Inferior parietal cortex (tissue), 1 donor: Measurements from ENCODE around the gene CYP27C1.
"Not testable (repeated sequence)": the region's sequence is repeated elsewhere in the genome, so short reads cannot be mapped to it uniquely, and the experiment has no call there.

Experiments used
- DNase-seq: peaks from one replicate; pipeline ENCODE4 v3.0.0-alpha.2; 2016; ENCODE audit errors: extremely low spot score

CYP27C1 gene

DNA sequence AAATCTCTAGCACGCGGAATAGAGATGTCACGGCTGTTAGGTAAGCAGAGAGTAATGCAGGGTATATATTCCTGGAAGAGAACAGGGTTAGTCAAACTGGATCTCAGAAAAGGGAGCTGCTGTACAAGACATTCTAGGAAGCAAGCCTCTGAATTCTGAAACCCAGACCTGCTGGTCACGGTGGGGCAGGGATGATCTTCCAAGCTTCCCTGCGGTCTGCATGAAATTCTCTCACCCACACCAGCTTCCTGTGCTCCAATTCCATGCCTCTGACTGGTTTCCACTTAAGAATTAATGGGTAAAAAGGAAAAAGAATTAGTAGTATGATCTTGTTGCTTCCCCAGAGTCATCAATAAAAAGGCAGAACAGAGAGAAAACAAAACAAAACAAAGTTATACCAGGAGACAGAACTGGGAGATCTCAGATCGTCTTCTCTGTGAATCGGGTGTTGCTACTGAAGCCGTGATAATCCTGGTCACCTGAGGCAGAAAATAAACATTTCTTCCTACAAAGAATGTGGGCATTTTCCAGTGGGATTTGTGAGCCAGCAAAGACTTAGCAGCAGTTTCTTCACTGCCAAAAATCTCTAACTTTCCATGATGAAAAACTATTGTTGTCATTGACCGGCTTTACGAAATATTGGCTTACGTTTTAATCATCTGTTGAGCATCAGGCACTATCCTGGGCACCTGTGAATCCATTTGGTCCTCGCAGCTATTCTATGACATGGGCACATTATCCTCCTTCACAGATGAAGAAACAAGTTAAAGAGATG lies 5.3 kb upstream of the CYP27C1 start:
- DNase-seq = no peak

DNA sequence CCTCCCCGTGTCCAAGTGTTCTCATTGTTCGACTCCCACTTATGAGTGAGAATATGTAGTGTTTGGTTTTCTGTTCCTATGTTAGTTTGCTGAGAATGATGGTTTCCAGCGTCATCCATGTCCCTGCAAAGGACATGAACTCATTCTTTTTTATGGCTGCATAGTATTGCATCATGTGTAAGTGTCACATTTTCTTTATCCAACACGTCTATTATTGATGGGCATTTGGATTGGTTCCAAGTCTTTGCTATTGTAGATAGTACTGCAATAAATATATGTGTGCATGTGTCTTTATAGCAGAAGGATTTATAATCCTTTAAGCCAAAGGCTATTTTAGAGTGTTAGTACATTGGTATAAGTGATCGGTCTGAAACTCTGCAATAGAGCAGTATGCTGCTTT lies 4.0 kb upstream of the CYP27C1 start:
- not testable (repeated sequence) for DNase-seq

DNA sequence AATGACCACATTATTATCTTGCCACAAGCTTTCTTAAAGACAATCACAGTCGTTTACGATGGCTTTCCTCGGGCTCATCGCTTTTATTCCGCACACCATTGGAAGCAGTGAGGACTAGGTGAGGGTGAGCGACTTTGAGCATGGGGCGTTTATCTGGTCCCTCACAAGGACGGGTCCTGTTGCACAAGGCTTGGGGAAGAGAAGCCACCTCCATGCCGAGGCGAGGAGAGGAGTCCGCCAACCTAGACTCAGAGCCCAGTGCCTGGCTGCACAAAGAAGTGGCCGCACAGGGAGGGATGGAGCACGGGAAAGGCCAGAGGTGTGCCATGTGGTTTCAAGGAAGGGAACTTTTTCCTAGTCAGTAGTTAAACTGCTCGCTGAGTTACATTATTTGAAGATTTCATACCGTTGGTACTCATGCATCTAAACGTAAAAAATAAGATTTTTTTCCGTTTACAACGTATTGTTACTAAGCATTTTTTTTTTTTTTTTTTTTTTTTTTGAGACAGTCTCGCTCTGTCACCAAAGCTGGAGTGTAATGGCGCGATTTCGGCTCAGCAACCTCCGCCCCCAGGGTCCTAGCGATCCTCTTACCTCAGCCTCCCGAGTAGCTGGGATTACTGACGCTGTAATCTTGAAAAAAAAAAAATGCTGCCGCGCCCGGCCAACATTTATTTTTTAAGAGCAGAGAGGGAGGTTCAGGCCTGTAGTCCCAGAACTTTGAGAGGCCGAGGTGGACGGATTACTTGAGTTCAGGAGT lies 849 bp upstream of the CYP27C1 start:
- DNase-seq = no peak

DNA sequence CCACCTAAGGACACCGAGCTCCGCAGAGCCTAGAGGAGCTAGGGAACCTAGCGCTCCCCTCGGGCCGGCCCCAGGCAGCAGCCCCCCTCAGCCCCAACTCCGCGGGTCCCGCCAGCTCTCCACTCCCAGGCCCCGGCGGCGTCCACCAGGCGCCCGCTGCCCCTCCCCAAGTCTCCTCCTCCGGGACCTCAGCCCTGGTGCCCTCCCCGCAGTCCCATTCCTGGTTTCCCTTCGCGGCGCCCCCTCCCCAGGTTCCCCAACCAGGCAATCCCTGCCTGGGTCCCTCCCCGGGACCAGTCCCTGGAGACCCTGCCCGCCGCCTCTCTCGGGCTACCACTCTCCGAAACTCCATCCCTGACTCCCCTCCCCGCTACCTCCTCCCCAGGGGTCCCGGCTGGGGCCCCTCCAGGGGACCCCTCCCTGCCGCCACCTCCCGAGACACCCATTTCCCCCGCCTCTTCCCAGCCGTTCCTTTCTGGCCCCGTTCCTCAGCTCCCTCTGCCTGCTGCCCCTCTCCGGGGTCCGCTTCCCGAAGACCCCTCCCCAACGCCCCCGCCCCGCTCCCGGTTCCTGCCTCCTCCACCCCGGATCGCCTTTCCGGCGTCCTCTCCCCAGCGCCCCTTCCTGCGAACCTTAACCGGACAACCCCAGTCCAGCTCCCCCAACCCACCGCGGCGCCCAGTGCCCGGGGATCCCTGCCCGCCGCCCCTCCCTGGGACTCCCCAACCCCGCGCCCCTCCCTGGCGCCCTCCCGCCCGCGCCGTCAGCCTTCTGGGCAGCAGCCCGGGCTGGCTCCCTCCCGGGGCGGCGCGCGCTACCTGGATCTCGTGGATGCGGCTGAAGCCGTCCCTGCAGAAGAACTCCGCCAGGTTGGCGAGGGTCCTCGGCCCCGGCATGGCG lies 678 bp downstream of the CYP27C1 start:
- DNase-seq = no peak

DNA sequence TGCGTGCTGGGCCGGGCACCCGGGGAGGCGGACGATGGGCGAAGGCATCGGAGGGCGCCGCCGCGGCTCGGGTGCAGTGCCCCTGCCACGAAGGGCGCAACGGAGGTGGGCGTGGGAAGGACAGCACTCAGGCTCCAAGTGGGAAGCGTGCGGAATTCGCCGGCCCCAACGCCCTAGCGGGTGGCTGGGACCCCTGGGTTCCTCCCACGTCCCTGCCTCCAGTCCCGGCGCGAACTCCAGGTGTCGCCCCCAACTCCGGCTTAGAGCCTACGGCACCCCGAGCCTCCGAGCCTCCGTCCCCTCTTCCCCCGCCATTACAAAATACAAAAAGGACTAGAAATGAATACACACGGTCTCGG lies 1.3 kb downstream of the CYP27C1 start:
- no peak for DNase-seq

DNA sequence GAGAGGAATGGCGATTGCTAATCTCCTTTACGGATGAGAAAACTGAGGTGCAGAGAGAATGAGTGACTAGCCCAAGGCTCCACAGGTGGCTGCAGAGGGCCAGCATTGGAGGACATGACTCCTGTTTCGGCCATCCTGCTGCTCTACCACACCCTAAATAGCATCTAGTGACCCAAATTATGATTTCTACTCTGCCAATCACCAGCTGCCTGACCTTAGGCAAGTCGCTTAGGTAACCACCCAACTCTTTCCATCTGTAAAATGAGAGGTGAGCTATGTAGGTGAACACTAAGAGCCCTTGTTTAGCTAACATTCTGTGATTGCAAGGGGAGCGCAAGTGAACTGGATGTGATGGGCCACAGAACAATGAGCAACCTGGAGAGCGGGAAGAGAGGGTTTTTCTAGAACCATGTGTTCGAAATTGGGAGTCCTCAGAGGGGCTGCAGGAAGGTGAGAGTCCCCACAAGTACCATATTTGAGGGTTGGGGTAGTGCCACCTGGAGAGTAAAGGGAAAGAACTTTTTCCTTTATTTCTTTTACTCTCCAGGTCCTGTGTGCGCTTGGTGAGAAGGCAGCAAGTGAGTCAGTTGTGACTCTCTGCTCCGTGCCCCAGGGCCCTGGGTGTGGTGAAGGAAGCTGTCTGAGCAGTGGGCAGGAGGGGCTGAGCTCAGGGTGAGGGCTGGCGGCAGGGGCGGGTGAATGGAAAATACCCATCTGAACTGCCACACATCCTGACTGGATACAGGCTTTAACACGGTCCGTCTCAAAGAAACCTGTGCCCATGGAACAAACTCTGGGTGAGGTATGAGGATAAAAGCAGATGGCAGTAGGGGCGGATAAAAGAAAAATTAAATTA lies 2.4 kb downstream of the CYP27C1 start:
- DNase-seq = no peak

DNA sequence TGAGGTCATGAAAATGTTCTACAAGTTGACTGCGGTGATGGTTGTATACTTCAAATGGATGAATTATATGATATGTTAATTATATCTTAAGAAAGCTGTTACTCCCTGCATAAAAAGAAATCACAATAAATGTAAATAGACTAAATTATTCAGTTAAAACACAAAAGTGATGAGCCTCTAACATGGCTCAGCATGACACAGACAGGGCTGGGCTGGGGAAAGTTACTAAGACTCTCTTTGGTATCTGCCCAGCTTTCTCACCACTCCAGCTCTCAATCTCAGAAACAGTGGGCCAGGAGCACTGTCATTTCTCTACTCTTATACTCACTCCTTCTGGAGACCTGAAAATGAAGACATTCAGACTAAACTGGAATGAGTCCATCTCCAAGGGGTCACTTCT lies 3.5 kb downstream of the CYP27C1 start:
- no peak for DNase-seq

DNA sequence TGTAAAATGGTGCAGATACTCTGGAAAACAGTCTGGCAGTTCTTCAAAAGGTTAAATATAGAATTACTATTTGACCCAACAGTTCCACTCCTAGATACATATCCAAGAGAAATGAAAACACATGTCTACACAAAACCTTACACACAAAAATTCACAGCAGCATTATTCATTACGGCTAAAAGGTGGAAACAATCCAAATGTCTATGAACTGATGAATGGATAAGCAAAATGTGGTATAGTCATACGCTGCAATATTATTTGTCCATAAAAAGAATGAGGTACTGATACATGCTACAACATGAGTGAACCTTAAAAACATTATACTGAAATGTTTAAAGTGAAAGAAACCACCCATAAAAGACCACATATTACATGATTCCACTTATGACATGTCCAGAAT lies 4.0 kb downstream of the CYP27C1 start:
- no peak for DNase-seq

DNA sequence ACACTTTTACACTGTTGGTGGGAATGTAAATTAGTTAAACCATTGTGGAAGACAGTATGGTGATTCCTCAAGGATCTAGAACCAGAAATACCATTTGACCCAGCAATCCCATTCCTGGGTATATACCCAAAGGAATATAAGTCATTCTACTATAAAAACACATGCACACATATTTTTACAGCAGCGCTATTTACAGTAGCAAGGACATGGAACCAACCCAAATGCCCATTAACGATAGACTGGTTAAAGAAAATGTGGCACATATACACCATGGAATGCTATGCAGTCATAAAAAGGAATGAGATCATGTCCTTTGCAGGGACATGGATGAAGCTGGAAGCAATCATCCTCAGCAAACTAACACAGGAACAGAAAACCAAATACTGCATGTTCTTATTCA lies 5.9 kb downstream of the CYP27C1 start:
- not testable (repeated sequence) for DNase-seq

DNA sequence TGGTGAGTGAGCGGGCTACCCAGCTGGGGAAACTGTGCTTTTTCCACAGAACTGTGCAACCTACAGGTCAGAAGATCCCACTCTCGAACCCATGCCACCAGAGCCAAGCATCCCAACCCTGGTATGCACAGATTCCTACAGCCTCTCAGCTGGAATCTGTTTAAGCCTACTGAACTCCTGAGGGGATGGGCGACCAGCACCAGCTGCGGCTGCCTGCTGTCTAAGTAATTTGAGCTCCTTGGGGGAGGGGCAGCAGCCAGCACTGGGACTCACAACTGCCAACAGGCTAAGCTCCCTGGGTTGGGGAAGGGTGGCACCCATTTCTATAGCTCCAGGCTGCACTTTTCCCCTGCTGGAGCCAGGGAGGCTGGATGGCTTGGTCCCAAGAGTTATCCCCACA lies 11.8 kb downstream of the CYP27C1 start:
- no peak for DNase-seq

DNA sequence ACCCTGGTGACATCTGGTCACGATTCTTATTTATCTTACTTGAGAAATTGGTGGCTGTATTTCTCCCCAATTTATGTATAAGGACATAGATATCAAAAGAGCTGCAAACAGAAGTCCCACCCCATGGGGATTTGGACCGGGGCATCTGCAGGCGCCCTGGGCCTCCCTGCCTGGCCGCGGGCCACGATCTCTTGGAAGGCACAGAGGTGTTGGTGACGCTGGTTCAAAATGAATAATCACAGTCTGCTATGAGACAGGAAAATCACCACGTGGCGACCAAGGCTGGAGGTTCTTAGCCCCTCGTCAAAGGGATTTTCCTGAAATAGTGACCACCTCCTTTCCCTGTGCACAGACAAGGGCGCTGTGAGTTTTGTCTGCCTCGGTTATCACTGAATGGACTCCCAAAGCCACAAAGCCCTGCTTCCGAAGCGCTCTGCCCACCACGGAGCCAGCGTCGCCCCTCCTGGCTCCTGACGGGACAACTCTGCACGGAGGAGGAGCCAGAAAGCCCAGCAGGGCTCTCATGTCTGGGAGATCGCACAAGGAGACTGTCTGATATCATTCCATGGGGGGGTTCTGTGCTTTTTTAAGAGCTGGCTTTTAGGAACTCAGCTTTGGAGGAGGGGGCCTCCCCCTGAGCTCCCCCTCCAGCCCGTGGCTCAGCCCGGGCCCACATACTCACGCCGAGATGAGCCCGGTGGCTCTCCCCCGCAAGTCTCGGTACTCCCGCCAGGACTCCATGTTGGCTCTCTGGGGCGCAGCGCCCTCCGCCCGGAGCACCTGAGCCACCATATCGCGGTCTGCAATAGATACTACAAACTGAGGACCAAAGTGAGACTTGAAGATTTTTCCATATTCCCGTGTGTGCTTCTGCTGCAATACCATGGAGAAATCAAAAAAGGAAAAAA lies 14.6 kb downstream of the CYP27C1 start:
- no peak for DNase-seq

DNA sequence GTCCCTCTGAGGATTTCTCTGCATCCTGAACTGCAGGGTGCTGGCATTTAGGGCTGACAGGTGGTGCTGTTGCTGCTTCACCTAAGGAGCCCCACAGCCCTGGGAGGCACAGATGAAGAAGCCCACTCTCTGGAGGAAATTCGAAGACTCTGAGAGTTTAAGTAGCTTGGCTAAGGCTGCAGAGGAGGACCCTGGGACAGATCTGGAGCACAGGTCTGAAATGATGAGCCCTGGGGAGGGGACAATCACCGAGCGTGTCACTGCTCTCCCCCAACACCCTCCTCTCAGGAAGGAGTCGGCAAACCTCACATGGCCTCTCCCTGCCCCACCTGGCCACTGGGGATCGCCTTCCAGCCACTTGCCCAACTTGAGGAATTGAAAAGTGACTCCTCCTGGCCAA lies 18.6 kb downstream of the CYP27C1 start:
- DNase-seq = no peak

DNA sequence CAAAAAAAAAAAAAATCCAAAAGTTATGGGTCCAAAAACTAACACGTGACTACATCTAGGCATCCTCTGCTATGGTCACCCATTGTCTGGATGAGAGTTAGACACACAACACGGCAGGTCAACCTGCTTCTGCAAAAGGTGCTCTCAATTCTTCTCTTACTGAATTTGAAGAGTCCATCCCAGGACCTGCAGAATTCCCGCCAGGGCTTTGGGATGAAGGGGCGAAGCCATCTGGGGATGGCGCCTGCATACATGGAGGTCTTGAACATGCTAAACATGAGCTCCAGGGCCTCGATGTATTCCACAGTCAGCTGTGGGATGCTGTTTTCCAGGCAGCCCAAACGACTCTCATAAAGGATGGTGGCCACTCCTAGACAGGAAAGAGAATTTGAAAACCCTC lies 19.1 kb downstream of the CYP27C1 start:
- no peak for DNase-seq

DNA sequence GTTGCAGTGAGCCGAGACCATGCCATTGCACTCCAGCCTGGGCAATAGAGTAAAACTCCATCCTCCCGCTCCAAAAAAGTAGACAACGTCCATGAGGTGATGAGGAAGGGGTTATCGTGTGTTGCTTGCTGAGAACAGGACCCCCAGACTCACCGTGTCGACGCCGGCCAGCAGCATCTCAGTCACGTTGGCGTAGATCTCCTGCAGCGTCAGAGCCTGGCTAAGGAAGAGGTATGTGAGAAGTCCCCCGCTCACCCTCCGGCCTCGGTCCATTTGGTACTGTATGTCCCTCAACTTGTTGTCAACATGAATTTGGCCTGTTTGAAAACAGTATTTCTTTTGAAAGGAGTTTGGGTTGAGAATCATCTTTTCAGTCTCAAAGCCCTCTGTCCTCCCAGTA lies 20.9 kb downstream of the CYP27C1 start:
- no peak for DNase-seq

DNA sequence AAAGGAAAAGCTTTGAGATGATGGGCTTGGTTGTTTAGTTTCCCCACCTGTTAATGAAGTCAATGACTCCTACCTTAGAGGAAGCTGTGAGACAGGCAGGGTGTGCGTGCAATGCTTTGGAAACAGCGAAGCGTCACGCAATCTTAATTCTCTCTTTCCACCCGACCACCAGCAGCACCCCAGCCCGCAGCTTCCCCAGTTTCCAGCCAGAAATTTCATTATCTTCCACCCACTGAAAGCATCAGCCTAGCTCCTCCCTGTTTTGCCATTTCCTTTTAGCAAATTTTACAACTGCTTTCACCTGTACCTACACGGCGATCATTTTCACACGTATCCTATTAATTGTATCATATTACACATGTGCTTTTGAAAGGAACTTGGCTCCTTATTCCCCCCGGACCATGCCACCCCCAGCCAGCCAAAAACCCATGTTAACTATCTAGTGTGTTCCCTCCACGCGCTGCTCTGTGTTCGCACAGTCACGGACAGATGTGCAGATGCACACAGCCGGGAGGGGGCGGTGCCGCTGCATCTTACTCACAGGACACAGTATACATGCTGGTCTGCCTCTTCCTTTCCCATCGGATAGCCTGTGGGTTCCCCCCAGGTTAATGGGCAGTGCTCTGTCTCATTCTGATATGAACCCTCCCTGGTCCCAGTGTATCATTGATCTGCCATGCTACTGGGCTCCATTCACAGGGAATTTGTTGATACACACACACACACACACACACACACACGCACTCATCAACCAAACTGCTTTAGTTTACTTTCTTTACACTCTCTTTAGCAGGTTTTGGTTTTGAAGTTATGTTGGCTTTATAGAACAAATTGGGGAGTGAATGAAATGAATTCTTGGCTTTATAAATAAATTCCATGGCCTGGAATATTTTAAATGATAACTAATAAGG lies 22.4 kb downstream of the CYP27C1 start:
- no peak for DNase-seq

DNA sequence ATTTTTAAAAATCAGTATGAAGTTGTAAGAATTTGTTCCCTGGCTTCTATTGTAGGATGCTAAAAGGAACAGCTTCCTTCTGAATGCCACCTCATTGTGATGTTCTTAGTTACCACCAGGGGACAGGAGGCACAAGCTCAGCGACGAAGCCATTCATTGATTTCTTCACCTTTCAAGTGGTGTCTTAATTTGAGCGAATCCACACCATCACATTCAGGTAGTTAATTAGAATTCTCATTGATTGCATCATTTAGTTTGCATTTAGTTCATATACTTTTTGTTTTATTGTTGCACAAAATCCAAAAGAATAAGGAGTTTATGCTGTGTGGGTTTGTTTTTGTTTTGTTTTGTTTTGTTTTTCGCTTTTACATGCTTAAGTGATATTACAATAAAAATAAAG lies 23.1 kb downstream of the CYP27C1 start:
- no peak for DNase-seq

DNA sequence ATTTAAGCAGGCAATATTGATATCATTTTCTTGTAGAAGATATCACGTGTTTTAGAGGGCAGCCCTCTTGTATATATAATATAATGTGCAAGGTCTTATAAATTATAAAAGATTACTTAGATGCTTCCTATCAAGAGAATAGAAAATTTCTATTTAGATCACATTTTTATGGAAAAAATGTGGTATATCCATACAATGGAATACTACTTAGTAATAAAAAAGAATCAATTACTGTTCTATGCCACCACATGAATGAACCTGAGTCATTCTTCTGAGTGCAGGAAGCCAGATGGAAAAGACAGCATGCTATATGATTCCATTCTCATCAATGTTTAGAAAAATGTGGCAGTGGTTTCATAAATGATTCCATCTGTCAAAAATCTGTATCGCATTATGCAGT lies 23.6 kb downstream of the CYP27C1 start:
- no peak for DNase-seq

DNA sequence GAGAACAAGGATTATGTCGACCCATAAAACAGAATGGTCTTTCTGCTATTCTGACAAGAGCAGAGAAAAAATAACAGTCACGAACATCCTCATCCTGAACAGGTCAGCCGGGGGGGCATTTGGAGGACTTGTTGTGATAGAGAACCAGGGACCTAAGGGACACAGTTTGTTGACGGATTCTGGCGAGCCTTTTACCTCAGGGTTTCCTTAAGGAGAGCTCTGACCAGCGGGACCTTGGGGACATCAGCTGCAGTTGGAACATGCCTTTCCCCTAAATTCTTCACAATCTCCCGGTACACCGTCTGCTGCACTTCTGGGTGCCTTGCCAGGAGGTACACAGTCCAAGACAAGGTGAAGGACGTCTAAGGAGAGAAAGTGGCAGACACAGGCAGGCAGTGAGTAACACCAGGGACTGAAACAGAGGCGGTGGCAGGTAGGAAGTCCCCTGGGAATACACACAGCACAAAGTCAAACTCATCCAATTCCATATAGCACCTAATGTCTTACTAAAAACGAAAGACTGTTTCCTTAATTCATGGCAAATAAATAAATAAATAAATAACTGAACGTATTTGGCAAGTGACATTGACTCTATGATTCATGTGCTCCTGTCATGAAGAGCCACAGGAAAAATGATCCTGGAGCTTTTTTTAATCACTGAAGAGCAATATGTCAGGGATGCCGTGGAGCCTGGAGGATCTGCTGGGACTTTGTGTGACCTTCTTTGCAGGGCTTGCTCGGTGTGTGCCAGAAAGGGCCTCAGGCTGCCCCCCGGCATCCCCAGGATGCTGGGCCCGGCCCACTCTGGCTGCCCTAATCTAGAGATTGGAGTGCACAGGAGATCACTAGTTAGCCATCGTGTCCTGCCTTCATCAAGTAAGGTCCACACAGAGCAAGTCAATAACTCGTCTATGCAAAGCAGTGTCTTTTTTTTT lies 24.7 kb downstream of the CYP27C1 start:
- DNase-seq = no peak
